Activated CD4-positive, alpha-beta T cell treated with anti-CD3 and anti-CD28 coated beads, Interleukin-2, Interleukin-4, amounts not matched to agents 100 ng/mL and 50 ng/mL, durations not matched to agents 16 hours and 8 hours (primary cell): ENCODE results near the gene PHACTR3.
"Not testable (repeated sequence)": the region's sequence is repeated elsewhere in the genome, so short reads cannot be mapped to it uniquely, and the experiment has no call there.

ENCODE experiments used
- DNase-seq: peaks from one replicate; pipeline ENCODE4 v3.0.0-alpha.2; 2020; ENCODE audit warnings: low spot score

Gene PHACTR3

GRCh38 chr20:59864726-59865125 lies 260.4 kb downstream of the PHACTR3 start:
- DNase-seq, result no peak

GRCh38 chr20:59866338-59866737 lies 262.0 kb downstream of the PHACTR3 start:
- DNase-seq, result no peak

GRCh38 chr20:59871096-59871495 lies 266.8 kb downstream of the PHACTR3 start:
- no peak for DNase-seq

GRCh38 chr20:59873409-59873808 lies 269.1 kb downstream of the PHACTR3 start:
- DNase-seq, result no peak

GRCh38 chr20:59880198-59880597 lies 275.9 kb downstream of the PHACTR3 start:
- DNase-seq, result no peak

GRCh38 chr20:59884494-59884893 lies 280.2 kb downstream of the PHACTR3 start:
- no peak for DNase-seq

- no peak for DNase-seq
Measured at GRCh38 chr20:59888050-59888449, 283.7 kb downstream of the PHACTR3 start.

- DNase-seq, result not testable (repeated sequence)
Measured at GRCh38 chr20:59890035-59890434, 285.7 kb downstream of the PHACTR3 start.

GRCh38 chr20:59891581-59891980 lies 287.2 kb downstream of the PHACTR3 start:
- DNase-seq, result no peak

- DNase-seq, result no peak
Measured at GRCh38 chr20:59895908-59896307, 291.6 kb downstream of the PHACTR3 start.
